Measurements from ENCODE around the gene GSTM1. TPM values are rescaled to one million over a fixed set of nuclear protein-coding genes. Genes with fewer than 3 reads are reported as not detected.

The GSTM1 gene
- 10 to 100 TPM in 1 of 4 donors, not detected in 3; 12.7 TPM for total RNA-seq
- 10 to 100 TPM in 2 of 3 donors, under 1 TPM in 1; 0.39 to 27.6 (median 21.3) TPM for polyA plus RNA-seq

DNA sequence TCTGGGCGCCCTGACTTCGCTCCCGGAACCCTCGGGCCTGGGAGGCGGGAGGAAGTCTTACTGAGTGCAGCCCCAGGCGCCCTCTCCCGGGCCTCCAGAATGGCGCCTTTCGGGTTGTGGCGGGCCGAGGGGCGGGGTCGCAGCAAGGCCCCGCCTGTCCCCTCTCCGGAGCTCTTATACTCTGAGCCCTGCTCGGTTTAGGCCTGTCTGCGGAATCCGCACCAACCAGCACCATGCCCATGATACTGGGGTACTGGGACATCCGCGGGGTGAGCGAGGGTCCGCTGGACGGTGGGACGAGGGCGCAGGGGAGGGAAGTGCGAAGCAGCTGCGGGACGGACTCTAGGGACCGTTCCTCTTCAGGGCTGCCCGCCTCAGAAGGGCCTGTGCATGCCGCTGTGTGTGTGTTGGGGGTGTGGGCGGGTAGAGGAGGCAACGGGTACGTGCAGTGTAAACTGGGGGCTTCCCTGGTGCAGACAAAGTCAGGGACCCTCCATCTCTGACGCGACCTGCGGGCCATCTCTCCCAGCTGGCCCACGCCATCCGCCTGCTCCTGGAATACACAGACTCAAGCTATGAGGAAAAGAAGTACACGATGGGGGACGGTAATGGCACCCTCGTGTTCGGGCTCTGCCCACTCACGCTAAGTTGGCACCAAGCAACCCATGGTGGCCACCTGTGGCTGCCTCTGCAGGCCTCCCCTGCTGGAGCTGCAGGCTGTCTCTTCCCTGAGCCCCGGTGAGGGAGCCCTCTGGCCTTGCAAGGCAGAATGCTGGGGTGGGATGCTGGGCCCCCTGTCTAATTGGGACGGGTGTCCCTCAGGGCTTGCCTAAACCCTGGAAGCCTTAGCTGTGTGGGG is at the start of gene GSTM1:
Gene GSTM1 (plus strand): TSS at position 177 of the 859 bp plus-strand sequence. CDS start 57 bp downstream, at position 234.
- Histone ChIP-seq H3K4me3 (peak within 1 kb of the TSS in 1 of 4 donors; percentile 26), H3K4me1 (no peaks in the 10 kb centered on the region), H3K9me3 (no peaks in the 10 kb centered on the region), H3K27ac (peak within 1 kb of the TSS in 1 of 4 donors; percentile 78), H3K27me3 (no peaks in the 10 kb centered on the region), H3K36me3 (no peaks in the 10 kb centered on the region)
- intact Hi-C loops (cut with DNase I) = loop anchor here (5.0 kb wide), 2 partner anchors 46 to 49 kb away; no protein-coding TSS in a partner anchor
- peak; percentile 90 for DNase-seq
- TF ChIP-seq POLR2AphosphoS5 (IDR thresholded peaks at IDR 0.05) (no peak), EP300 (IDR thresholded peaks at IDR 0.05) (no peak), POLR2A (IDR thresholded peaks at IDR 0.05) (no peak)
- TF ChIP-seq, protein P1, sequence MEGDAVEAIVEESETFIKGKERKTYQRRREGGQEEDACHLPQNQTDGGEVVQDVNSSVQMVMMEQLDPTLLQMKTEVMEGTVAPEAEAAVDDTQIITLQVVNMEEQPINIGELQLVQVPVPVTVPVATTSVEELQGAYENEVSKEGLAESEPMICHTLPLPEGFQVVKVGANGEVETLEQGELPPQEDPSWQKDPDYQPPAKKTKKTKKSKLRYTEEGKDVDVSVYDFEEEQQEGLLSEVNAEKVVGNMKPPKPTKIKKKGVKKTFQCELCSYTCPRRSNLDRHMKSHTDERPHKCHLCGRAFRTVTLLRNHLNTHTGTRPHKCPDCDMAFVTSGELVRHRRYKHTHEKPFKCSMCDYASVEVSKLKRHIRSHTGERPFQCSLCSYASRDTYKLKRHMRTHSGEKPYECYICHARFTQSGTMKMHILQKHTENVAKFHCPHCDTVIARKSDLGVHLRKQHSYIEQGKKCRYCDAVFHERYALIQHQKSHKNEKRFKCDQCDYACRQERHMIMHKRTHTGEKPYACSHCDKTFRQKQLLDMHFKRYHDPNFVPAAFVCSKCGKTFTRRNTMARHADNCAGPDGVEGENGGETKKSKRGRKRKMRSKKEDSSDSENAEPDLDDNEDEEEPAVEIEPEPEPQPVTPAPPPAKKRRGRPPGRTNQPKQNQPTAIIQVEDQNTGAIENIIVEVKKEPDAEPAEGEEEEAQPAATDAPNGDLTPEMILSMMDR (IDR thresholded peaks at IDR 0.05) = no peak
- WGBS, 2 donors = 2% methylated on average over 46 of the region's 46 CpGs; no CpG with 5 or more reads in 1 of the 2 donors

DNA sequence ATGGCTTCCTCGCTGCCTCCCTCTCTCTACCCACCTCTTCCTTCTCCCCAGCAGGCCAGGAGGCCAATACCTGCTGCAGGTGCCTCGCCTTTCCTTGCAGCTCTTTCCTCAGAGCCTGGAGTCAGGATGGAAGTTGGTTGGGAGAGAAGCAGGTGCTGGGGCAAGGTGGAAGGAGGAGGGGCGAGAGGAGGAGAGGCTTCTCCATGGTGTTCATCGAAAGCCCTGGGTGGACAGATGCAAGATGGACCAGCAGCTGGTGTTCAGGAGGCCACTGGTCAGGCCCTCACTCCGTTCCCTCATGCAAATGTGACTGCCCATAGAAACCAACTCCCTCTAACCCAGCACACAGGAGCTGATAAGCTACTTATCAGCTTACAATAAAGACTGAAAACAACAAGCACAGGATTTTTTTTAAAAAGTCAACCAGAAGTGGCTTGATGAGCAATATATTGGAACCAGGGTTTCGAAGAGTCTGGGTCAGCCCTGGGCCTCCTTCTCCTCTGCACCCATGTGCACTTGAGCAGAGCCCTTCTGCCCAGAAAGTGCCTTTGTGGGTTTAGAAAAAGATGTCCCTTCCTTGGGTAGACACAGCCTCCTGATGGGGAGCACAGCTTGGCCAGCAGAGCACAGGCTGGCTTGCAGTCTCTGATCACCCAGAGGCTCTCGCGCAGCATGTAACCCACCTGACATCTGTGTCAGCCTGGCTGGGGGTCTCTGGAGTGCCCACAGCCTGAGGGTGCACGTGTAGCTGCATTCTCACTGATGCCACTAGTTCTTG is 48.4 kb upstream of the GSTM1 start:
- Histone ChIP-seq H3K27me3 (no peaks in the 10 kb centered on the region), H3K4me1 (peaks cover 0 to 23% (median 19%) of the 10 kb centered on the region in 4 donors), H3K9me3 (no peaks in the 10 kb centered on the region), H3K36me3 (no peaks in the 10 kb centered on the region), H3K27ac (no peak overlapping the region), H3K4me3 (no peak overlapping the region)
- DNase-seq = no peak
- 82 to 88% methylated on average over 9 of the region's 9 CpGs for WGBS, 2 donors
- intact Hi-C loops (cut with DNase I) = no loop called here
- TF ChIP-seq, protein P1 (IDR thresholded peaks at IDR 0.05) = no peak
- TF ChIP-seq POLR2AphosphoS5 (IDR thresholded peaks at IDR 0.05) = no peak
- no peak for TF ChIP-seq EP300 (IDR thresholded peaks at IDR 0.05)
- no peak for TF ChIP-seq POLR2A (IDR thresholded peaks at IDR 0.05)

DNA sequence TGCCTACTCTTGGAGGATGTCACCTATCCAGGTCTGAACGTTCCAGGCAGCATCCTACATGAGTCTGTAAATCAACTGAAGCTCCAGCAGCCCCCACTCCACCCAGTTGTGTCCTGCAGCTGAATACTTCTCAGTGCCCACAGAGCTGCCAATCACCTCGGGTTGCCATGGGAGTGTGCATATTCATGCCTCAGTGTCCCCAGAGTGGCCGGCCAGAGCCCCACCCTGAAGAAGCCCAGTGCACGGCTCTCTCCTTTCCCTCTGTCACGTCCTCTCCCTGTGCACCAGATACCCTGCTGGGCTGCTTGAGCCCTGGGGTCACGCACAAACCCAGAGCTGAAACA is 47.8 kb upstream of the GSTM1 start:
- Histone ChIP-seq H3K27me3 (no peaks in the 10 kb centered on the region), H3K36me3 (no peaks in the 10 kb centered on the region), H3K9me3 (no peaks in the 10 kb centered on the region), H3K27ac (no peak overlapping the region), H3K4me1 (peaks cover 0 to 23% (median 19%) of the 10 kb centered on the region in 4 donors), H3K4me3 (no peak overlapping the region)
- DNase-seq = no peak
- intact Hi-C loops (cut with DNase I) = loop anchor here (5.0 kb wide), 3 partner anchors 47 to 342 kb away; partner anchors contain the start of genes AHCYL1 and GSTM1
- 56 to 61% methylated on average over 6 of the region's 6 CpGs for WGBS, 2 donors
- TF ChIP-seq, protein P1 (IDR thresholded peaks at IDR 0.05) = no peak
- TF ChIP-seq POLR2AphosphoS5 (IDR thresholded peaks at IDR 0.05) (no peak), EP300 (IDR thresholded peaks at IDR 0.05) (no peak), POLR2A (IDR thresholded peaks at IDR 0.05) (no peak)

DNA sequence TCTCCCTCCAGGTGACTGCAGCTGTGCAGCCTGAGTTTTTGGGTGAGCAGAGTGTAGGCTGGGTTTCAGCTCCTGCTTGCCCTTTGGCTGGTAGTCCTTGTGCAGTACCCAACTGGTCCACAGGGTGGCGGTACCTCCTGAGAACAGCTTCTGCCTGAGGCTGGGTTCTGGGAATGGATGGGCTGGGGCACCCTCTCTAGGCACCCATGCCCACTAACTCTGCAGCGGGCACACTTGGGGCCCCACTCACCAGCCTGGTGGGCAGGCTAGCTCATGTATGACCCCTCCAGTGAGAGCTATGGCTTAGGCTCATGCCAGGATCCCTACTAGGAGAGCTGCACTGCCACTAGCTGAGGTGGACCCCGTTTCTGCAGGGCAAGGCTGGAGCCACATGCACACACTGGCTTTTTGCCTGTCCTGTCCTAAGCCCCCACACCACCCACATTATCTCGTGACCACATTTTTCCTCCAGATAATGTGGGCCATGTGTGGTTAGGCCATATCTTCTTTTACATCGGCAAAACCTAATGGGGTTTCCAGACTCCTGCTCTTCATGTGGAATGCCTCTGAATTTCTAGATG is 47.2 kb upstream of the GSTM1 start:
- Histone ChIP-seq H3K4me1 (peaks cover 0 to 23% (median 19%) of the 10 kb centered on the region in 4 donors), H3K4me3 (no peak overlapping the region), H3K27ac (no peak overlapping the region), H3K27me3 (no peaks in the 10 kb centered on the region), H3K36me3 (no peaks in the 10 kb centered on the region), H3K9me3 (no peaks in the 10 kb centered on the region)
- intact Hi-C loops (cut with DNase I) = loop anchor here (5.0 kb wide), 3 partner anchors 47 to 342 kb away; partner anchors contain the start of genes AHCYL1 and GSTM1
- 43 to 44% methylated on average over 5 of the region's 5 CpGs for WGBS, 2 donors
- DNase-seq = peak; percentile 90
- TF ChIP-seq, protein P1 (IDR thresholded peaks at IDR 0.05) = peak; percentile 78 to 99 (median 86)
- TF ChIP-seq POLR2A (IDR thresholded peaks at IDR 0.05) = no peak
- no peak for TF ChIP-seq POLR2AphosphoS5 (IDR thresholded peaks at IDR 0.05)
- no peak for TF ChIP-seq EP300 (IDR thresholded peaks at IDR 0.05)

Measured in sigmoid colon (tissue), 7 donors.